HEK293T (cell line): ENCODE measurements around the gene ARHGAP26.

Experiments
- CTCF ChIA-PET: fragments of 350-600 bp; formaldehyde crosslinking; extraction: SDS; loops from one replicate; lab custom pipeline; 2021; ENCODE audit warnings: antibody characterized with exemption, inconsistent platforms; lab: Yijun Ruan, JAX
- POLR2A ChIA-PET: fragments of 350-600 bp; formaldehyde crosslinking; extraction: SDS; loops from one replicate; lab custom pipeline; 2020; ENCODE audit warnings: antibody characterized with exemption, inconsistent platforms; lab: Yijun Ruan, JAX
- DNase-seq: peaks from one replicate; pipeline ENCODE4 v3.0.0; 2012; ENCODE audit warnings: mixed read lengths; ENCODE audit errors: extremely low spot score
- ARNT ChIP-seq: fragments of 450-650 bp; IDR thresholded peaks from 2 replicates; pipeline ENCODE4 v1.6.1; 2017; ENCODE audit warnings: mild to moderate bottlenecking
- BHLHE40 ChIP-seq: fragments of 450-650 bp; IDR thresholded peaks from 2 replicates; pipeline ENCODE4 v1.6.1; 2016; ENCODE audit warnings: mild to moderate bottlenecking, moderate library complexity, borderline replicate concordance
- CTBP1 ChIP-seq: fragments of 450-650 bp; IDR thresholded peaks from 2 replicates; pipeline ENCODE4 v1.6.1; 2016; ENCODE audit warnings: borderline replicate concordance
- ELF4 ChIP-seq: fragments of 450-650 bp; IDR thresholded peaks from 2 replicates; pipeline ENCODE4 v1.6.1; 2017; ENCODE audit warnings: antibody characterized with exemption
- FOXA1 ChIP-seq: fragments of 450-650 bp; IDR thresholded peaks from 2 replicates; pipeline ENCODE4 v1.6.1; 2016; ENCODE audit warnings: mild to moderate bottlenecking
- FOXK2 ChIP-seq: fragments of 450-650 bp; IDR thresholded peaks from 2 replicates; pipeline ENCODE4 v1.6.1; 2016; ENCODE audit warnings: mild to moderate bottlenecking
- FOXM1 ChIP-seq: fragments of 450-650 bp; IDR thresholded peaks from 2 replicates; pipeline ENCODE4 v1.6.1; 2017; ENCODE audit warnings: mild to moderate bottlenecking, borderline replicate concordance
- HDGF ChIP-seq: fragments of 450-650 bp; IDR thresholded peaks from 2 replicates; pipeline ENCODE4 v1.6.1; 2017; ENCODE audit warnings: antibody characterized with exemption, borderline replicate concordance
- L3MBTL2 ChIP-seq: fragments of 450-650 bp; conservative IDR thresholded peaks from 2 replicates; pipeline ENCODE4 v1.6.1; 2016; ENCODE audit warnings: mild to moderate bottlenecking
- LEF1 ChIP-seq: fragments of 450-650 bp; IDR thresholded peaks from 2 replicates; pipeline ENCODE4 v1.6.1; 2017; ENCODE audit warnings: mild to moderate bottlenecking, borderline replicate concordance
- NFRKB ChIP-seq: fragments of 450-650 bp; IDR thresholded peaks from 2 replicates; pipeline ENCODE4 v1.6.1; 2016; ENCODE audit warnings: mild to moderate bottlenecking, moderate library complexity
- PKNOX1 ChIP-seq: fragments of 450-650 bp; IDR thresholded peaks from 2 replicates; pipeline ENCODE4 v1.6.1; 2016
- SP1 ChIP-seq: fragments of 450-650 bp; IDR thresholded peaks from 2 replicates; pipeline ENCODE4 v1.6.1; 2017
- SUZ12 ChIP-seq: fragments of 450-650 bp; IDR thresholded peaks from 2 replicates; pipeline ENCODE4 v1.6.1; 2016; ENCODE audit warnings: mild to moderate bottlenecking
- TARDBP ChIP-seq: fragments of 450-650 bp; IDR thresholded peaks from 2 replicates; pipeline ENCODE4 v1.6.1; 2016
- ZNF384 ChIP-seq: fragments of 450-650 bp; IDR thresholded peaks from 2 replicates; pipeline ENCODE4 v1.6.1; 2016

ARHGAP26 gene

GRCh38 chr5:142725231-142726187, 44.7 kb upstream of the ARHGAP26 start:
- no peak for TF ChIP-seq ARNT
- no peak for TF ChIP-seq CTBP1
- TF ChIP-seq PKNOX1 = no peak
- TF ChIP-seq SUZ12 = no peak
- no peak for TF ChIP-seq FOXM1
- DNase-seq = no peak
- CTCF ChIA-PET = interaction anchor here (0.6 to 1.4 kb wide), 3 partner anchors 195 to 765 kb away, joined by 3 read pairs; no protein-coding TSS in a partner anchor
- POLR2A ChIA-PET = no interaction called here

- DNase-seq = no peak
- ChIA-PET POLR2A (no interaction called here), CTCF (interaction anchor here (0.7 kb wide), 1 partner anchor 764 kb away, joined by 3 read pairs; no protein-coding TSS in a partner anchor)
- TF ChIP-seq PKNOX1 (no peak), ELF4 (no peak), SUZ12 (no peak), L3MBTL2 (no peak), LEF1 (no peak), CTBP1 (no peak), HDGF (no peak), SP1 (no peak), FOXA1 (no peak), ZNF384 (no peak), ARNT (no peak), TARDBP (no peak), FOXK2 (no peak), NFRKB (no peak), FOXM1 (no peak), BHLHE40 (no peak)
Observed at GRCh38 chr5:142726188-142726731, 43.9 kb upstream of the ARHGAP26 start.

GRCh38 chr5:142727735-142728047, 42.5 kb upstream of the ARHGAP26 start:
- ChIA-PET POLR2A (no interaction called here), CTCF (interaction anchor here (1.0 to 1.6 kb wide), 2 partner anchors 14 to 152 kb away, joined by 3 to 4 read pairs; no protein-coding TSS in a partner anchor)
- no peak for DNase-seq
- no peak for TF ChIP-seq L3MBTL2
- TF ChIP-seq FOXK2 = no peak
- no peak for TF ChIP-seq CTBP1
- TF ChIP-seq SUZ12 = no peak
- TF ChIP-seq ARNT = no peak
- TF ChIP-seq PKNOX1 = no peak
- TF ChIP-seq FOXA1 = no peak
- TF ChIP-seq ELF4 = no peak
- TF ChIP-seq ZNF384 = no peak

GRCh38 chr5:142735323-142736246, 34.6 kb upstream of the ARHGAP26 start:
- TF ChIP-seq NFRKB (no peak), ARNT (no peak), ZNF384 (no peak), SUZ12 (no peak), CTBP1 (no peak), FOXM1 (no peak), TARDBP (no peak), BHLHE40 (no peak), FOXA1 (no peak), L3MBTL2 (no peak), FOXK2 (no peak), HDGF (no peak), LEF1 (no peak)
- ChIA-PET CTCF (interaction anchor here (0.8 to 2.2 kb wide), 3 partner anchors 20 to 153 kb away, joined by 3 to 6 read pairs (median 4); no protein-coding TSS in a partner anchor), POLR2A (no interaction called here)
- DNase-seq = no peak

- no peak for TF ChIP-seq BHLHE40
- TF ChIP-seq ELF4 = no peak
- TF ChIP-seq FOXM1 = no peak
- no peak for TF ChIP-seq LEF1
- no peak for TF ChIP-seq L3MBTL2
- no peak for TF ChIP-seq PKNOX1
- TF ChIP-seq HDGF = no peak
- no peak for TF ChIP-seq CTBP1
- no peak for TF ChIP-seq NFRKB
- TF ChIP-seq FOXK2 = no peak
- no peak for TF ChIP-seq ARNT
- no peak for TF ChIP-seq TARDBP
- no peak for TF ChIP-seq SUZ12
- no peak for TF ChIP-seq FOXA1
- no peak for TF ChIP-seq SP1
- TF ChIP-seq ZNF384 = no peak
- POLR2A ChIA-PET = no interaction called here
- CTCF ChIA-PET = interaction anchor here (0.8 to 1.1 kb wide), 2 partner anchors 12 to 152 kb away, joined by 3 to 4 read pairs; no protein-coding TSS in a partner anchor
- no peak for DNase-seq
Observed at GRCh38 chr5:142736247-142736632, 33.9 kb upstream of the ARHGAP26 start.
